ENCODE data around the gene NDUFA11.
A peak's percentile ranks its signal among the peaks of the same experiment; 100 is the strongest.
"Not testable (repeated sequence)": the region's sequence is repeated elsewhere in the genome, so short reads cannot be mapped to it uniquely, and the experiment has no call there.

The NDUFA11 gene

DNA sequence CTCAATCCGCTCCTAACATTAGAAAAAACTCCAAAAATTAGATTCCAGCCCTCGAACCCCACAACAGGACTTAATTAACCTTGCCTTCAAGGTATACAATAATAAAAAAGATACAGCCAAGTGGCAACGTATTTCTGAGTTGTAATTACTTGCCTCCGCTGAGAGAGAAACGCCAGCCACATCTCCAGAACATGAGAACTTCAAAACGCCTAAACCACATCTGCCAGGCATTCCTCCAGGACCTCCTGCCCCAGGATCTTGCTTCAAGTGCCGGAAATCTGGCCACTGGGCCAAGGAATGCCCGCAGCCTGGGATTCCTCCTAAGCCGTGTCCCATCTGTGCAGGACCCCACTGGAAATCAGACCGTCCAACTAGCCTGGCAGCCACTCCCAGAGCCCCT is 49.5 kb downstream of the NDUFA11 start:
- not testable (repeated sequence) for DNase-seq

DNA sequence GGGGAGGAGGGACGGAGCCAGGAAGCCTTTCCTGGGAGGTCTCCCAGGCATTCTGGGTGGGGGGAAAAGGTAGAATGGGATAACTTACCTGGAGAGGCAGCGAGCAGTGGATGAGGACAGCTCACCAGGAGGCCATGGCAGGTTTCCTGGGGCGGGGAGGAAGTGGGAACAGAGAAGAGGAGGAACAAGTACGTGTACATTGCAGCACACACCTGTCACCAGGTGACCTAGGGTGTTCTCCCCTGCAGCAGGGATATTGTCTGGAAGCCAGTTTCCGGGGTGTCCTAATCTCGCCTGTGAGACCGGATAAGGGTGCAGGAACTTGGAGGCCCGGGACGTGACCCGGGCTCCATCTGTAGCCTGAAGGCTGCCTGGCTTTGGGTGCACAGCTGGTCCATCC is 52.3 kb downstream of the NDUFA11 start, which contains the start of gene FUT3:
TSS of gene FUT3 (minus strand) at position 148 of the 400 bp plus-strand sequence.
- DNase-seq, result no peak

DNA sequence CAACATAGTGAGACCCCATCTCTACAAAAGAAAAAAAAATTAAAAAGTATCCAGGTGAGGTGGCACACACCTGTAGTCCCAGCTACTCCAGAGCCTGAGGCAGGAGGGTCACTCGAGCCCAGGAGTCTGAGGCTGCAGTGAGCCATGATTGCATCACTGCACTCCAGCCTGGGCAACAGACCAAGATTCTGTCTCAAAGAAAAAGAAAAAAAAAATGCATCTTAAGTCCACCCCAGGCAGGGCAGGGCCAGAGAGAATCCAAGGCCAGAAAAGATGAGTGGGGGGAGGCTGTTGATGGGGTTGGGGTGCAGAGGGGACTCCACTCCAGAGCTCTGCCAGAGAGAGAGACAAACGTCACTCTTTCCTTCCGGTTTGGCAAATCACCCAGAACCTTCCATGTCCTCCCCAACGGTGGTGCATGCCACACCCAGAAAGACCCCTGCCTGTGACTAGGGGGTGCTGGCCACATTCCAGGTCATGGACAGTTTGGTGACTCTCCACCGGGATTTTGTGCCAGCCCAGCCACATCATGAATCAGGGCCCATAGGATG is 52.8 kb downstream of the NDUFA11 start:
- DNase-seq, result peak in 1 of 2 experiments; percentile 39

DNA sequence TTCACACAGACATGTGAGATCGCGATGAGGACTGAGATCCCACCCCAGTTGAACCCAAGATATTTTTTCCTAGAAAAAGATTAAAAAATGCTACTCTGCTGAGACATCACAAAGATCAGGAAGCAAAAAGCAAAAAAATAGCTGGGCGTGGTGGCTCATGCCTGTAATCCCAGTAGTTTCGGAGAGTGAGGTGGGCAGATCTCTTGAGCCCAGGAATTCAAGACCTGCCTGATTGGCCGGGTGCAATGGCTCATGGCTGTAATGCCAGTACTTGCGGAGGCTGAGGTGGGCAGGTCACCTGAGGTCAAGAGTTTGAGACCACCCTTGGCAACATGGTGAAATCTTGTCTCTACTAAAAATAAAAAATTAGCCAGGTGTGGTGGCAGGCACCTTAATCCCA is 53.4 kb downstream of the NDUFA11 start:
- no peak for DNase-seq

DNA sequence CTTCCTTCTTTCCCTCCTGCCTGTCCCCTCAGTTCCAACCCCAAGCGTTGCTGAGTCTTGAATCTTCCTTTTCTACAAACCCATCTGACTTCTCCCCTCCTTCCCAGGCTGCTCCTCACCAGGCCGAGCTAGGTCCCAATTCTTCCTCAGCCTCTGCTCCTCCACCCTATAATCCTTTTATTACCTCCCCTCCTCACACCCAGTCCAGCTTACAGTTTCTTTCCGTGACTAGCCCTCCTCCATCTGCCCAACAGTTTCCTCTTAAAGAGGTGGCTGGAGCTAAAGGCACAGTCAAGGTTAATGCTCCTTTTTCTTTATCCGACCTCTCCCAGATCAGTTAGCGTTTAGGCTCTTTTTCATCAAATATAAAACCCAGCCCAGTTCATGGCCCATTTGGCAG is 55.0 kb downstream of the NDUFA11 start:
- not testable (repeated sequence) for DNase-seq

DNA sequence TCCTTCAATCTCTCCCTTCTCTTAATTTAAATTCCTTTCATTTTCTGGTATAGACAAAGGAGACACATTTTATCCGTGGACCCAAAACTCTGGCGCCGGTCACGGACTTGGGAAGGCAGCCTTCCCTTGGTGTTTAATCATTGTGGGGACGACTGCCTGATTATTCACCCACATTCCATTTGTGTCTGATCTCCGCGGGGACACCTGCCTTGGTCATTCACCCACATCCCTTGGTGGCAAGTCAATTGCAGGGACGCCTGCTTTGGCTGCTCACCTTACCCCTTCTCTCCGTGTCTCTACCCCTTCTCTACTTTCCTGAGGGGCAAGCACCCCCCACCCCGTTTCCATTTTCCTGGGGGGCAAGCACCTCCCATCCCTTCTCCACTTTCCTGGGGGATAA is 55.7 kb downstream of the NDUFA11 start:
- not testable (repeated sequence) for DNase-seq
